HEK293 (cell line): ENCODE results near the gene HOXD3.

Source experiments
- CTCF ChIP-seq: fragments of 450-650 bp; formaldehyde crosslinking; IDR thresholded peaks from 2 replicates; pipeline ENCODE4 v1.5.1; 2016; ENCODE audit warnings: missing biosample characterization, missing genetic modification characterization
- ZBTB11 ChIP-seq: fragments of 450-650 bp; formaldehyde crosslinking; conservative IDR thresholded peaks from 2 replicates; pipeline ENCODE4 v1.5.1; 2016; ENCODE audit warnings: low read depth, missing biosample characterization, missing genetic modification characterization
- ZBTB21 ChIP-seq: fragments of 450-650 bp; formaldehyde crosslinking; IDR thresholded peaks from 2 replicates; pipeline ENCODE4 v1.5.1; 2017; ENCODE audit warnings: missing biosample characterization, missing genetic modification characterization
- ZEB2 ChIP-seq: fragments of 450-650 bp; formaldehyde crosslinking; IDR thresholded peaks from 2 replicates; pipeline ENCODE4 v1.5.1; 2016; ENCODE audit warnings: missing biosample characterization, missing genetic modification characterization
- ZNF239 ChIP-seq: fragments of 450-650 bp; formaldehyde crosslinking; IDR thresholded peaks from 2 replicates; pipeline ENCODE4 v1.5.1; 2016; ENCODE audit warnings: missing biosample characterization, missing genetic modification characterization
- ZNF354C ChIP-seq: fragments of 450-650 bp; formaldehyde crosslinking; IDR thresholded peaks from 2 replicates; pipeline ENCODE4 v1.5.1; 2016; ENCODE audit warnings: missing biosample characterization, missing genetic modification characterization, low read depth, borderline replicate concordance
- ZNF362 ChIP-seq: fragments of 450-650 bp; formaldehyde crosslinking; IDR thresholded peaks from 2 replicates; pipeline ENCODE4 v1.5.1; 2016; ENCODE audit warnings: missing biosample characterization, missing genetic modification characterization

DNA sequence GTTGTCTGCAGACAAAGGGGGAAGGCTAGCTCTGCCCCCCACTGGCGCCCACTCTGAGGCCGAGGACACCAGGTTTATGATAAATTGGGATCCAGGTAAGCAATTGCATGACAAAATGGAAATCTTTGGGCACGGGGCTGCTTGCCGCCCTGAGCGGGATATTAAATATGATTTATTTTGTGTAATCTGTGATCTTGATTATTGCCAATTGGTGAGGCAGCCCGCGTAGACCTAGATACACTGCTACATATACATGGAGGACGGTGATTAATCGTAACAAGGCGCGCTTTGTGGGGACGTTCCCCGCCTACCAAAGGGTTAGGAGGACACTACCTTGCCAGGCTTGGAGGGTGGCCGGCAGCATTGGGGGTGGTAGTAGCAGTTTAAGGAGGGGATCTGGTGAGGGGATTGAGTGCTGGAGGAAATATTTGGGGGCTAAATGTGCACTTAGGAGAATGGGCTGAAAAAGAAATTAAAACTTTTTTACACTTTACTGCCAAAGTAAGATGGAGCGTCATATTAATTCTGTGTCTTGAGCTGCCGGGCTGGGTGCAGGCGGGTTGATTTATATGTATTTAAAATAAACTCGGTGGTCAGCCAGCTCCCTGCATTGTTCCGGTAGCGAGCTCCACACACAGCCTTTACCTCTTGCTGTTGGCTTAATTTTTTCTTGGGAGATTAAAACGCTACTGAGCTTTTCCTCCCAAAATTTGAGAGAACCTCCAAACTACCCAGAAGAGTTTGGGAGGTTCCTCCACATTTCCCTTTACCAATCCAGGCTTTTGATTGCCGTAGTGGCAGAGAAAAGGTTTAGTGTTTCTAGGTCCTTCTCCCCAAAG, 4.1 kb downstream of the HOXD3 start:
- no peak for TF ChIP-seq ZBTB21 (tag by site-specific recombination)
- TF ChIP-seq ZEB2 (tag by site-specific recombination), result no peak
- no peak for TF ChIP-seq ZNF362
- TF ChIP-seq ZNF239 (tag by site-specific recombination), result no peak
- TF ChIP-seq ZNF354C (tag by site-specific recombination), result no peak
- TF ChIP-seq CTCF (tag by site-specific recombination), result no peak
- TF ChIP-seq ZBTB11 (tag by site-specific recombination), result no peak
